ENCODE measurements around the gene RNF114. TPM values are rescaled to one million over a fixed set of nuclear protein-coding genes. Genes with fewer than 3 reads are reported as not detected.

RNF114 gene
- total RNA-seq, 1 donor = 78.5 TPM

DNA sequence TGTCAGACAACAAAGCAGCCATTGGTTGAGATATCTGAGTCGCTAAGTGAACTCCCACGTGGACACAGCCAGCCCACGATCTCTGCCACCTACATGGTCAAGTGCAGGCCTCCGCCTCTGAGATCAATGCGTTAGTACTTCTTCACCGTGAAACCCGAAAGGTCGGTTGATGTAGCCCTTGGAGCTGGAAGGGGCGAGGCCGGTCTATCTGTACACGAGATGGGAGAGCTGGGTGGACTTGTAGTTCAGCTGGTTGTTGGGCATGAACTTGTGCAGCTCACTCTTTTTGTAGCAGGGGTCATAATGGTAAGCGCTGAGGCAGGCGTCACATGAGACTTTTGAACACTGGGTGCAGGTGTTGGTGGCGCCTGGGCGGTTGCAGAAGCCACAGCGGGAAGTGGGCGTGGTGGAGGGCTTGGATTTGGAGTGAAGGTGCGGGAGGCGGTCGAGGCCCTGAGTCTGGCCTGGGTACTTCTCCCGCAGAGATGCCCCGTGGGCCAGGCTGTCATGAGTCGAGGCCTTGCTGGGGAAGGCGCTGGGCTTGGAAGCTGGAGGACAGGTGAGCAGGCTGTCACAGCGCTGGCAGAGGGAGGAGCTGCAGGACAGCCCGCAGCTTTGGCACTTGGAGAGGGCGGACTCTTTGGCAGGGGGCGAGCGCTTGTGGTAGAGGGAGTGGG is 30.6 kb upstream of the RNF114 start:
- no peak for DNase-seq (ENCODE audit: insufficient read length, low spot score, missing footprints)
- Histone ChIP-seq H3K79me2 (ENCODE audit: insufficient read depth, low read length) (peaks cover 45% of the 10 kb centered on the region), H2AFZ (ENCODE audit: low read length) (no peak overlapping the region), H3K27ac (ENCODE audit: low read depth, low read length) (no peak overlapping the region), H3K27me3 (ENCODE audit: insufficient read depth, low read length) (no peaks in the 10 kb centered on the region), H4K20me1 (ENCODE audit: insufficient read depth, low read length) (peaks cover 36% of the 10 kb centered on the region), H3K4me2 (ENCODE audit: insufficient read depth, low read length) (no peak overlapping the region), H3K4me3 (ENCODE audit: insufficient read depth, low read length) (no peak overlapping the region), H3K36me3 (ENCODE audit: insufficient read depth, low read length) (peaks cover 46% of the 10 kb centered on the region), H3K4me1 (ENCODE audit: insufficient read depth, low read length) (no peaks in the 10 kb centered on the region), H3K9me3 (ENCODE audit: low read depth, low read length) (no peaks in the 10 kb centered on the region)
- TF ChIP-seq, protein P1, sequence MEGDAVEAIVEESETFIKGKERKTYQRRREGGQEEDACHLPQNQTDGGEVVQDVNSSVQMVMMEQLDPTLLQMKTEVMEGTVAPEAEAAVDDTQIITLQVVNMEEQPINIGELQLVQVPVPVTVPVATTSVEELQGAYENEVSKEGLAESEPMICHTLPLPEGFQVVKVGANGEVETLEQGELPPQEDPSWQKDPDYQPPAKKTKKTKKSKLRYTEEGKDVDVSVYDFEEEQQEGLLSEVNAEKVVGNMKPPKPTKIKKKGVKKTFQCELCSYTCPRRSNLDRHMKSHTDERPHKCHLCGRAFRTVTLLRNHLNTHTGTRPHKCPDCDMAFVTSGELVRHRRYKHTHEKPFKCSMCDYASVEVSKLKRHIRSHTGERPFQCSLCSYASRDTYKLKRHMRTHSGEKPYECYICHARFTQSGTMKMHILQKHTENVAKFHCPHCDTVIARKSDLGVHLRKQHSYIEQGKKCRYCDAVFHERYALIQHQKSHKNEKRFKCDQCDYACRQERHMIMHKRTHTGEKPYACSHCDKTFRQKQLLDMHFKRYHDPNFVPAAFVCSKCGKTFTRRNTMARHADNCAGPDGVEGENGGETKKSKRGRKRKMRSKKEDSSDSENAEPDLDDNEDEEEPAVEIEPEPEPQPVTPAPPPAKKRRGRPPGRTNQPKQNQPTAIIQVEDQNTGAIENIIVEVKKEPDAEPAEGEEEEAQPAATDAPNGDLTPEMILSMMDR (IDR thresholded peaks at IDR 0.05; ENCODE audit: extremely low read depth, low read depth, low read length) = no peak

GRCh38 chr20:49906101-49906604 is 30.0 kb upstream of the RNF114 start:
- peaks cover 51% of the 10 kb centered on the region for H3K79me2 ChIP-seq (ENCODE audit: insufficient read depth, low read length)
- H4K20me1 ChIP-seq (ENCODE audit: insufficient read depth, low read length) = peaks cover 39% of the 10 kb centered on the region
- DNase-seq (ENCODE audit: insufficient read length, low spot score, missing footprints) = no peak

DNA sequence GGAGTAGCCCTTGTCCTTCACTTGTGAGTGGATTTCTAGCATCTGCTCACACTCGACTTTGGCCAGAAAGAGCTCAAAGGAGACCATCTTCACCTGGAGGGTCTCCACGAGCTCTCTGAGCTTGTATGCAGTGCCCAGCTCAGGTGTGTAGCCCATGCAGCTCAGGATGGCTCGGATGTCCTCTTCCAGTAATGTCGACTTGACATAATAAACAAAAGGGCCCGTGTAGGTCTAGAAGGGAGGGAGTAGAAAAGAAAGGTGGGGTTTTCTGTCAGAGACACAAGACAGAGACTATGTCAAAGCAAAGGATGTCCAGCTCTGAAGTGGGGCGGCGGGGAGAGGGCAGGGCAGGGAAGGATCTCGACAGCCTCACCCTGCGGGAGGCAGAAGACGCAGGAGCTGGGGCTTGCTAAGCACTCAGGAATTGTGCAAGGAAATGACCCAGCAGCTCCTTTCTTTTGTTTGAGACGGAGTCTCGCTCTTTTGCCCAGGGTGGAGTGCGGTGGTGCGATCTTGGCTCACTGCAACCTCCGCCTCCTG is 29.5 kb upstream of the RNF114 start:
- Histone ChIP-seq H3K4me3 (ENCODE audit: insufficient read depth, low read length) (no peak overlapping the region), H2AFZ (ENCODE audit: low read length) (no peak overlapping the region), H3K4me1 (ENCODE audit: insufficient read depth, low read length) (no peaks in the 10 kb centered on the region), H3K27me3 (ENCODE audit: insufficient read depth, low read length) (no peaks in the 10 kb centered on the region), H3K79me2 (ENCODE audit: insufficient read depth, low read length) (peaks cover 55% of the 10 kb centered on the region), H4K20me1 (ENCODE audit: insufficient read depth, low read length) (peaks cover 38% of the 10 kb centered on the region), H3K9me3 (ENCODE audit: low read depth, low read length) (no peaks in the 10 kb centered on the region), H3K36me3 (ENCODE audit: insufficient read depth, low read length) (peaks cover 46% of the 10 kb centered on the region), H3K27ac (ENCODE audit: low read depth, low read length) (no peak overlapping the region), H3K4me2 (ENCODE audit: insufficient read depth, low read length) (no peak overlapping the region)
- no peak for DNase-seq (ENCODE audit: insufficient read length, low spot score, missing footprints)
- TF ChIP-seq, protein P1 (IDR thresholded peaks at IDR 0.05; ENCODE audit: extremely low read depth, low read depth, low read length) = no peak

More at GRCh38 chr20:49906101-49906604, 30.0 kb upstream of the RNF114 start:
- no peaks in the 10 kb centered on the region for H3K9me3 ChIP-seq (ENCODE audit: low read depth, low read length)
- H3K4me3 ChIP-seq (ENCODE audit: insufficient read depth, low read length) = no peak overlapping the region
- H3K36me3 ChIP-seq (ENCODE audit: insufficient read depth, low read length) = peaks cover 46% of the 10 kb centered on the region
- no peak overlapping the region for H2AFZ ChIP-seq (ENCODE audit: low read length)
- TF ChIP-seq, protein P1 (IDR thresholded peaks at IDR 0.05; ENCODE audit: extremely low read depth, low read depth, low read length) = no peak
- no peak overlapping the region for H3K4me2 ChIP-seq (ENCODE audit: insufficient read depth, low read length)
- H3K27me3 ChIP-seq (ENCODE audit: insufficient read depth, low read length) = no peaks in the 10 kb centered on the region
- no peaks in the 10 kb centered on the region for H3K4me1 ChIP-seq (ENCODE audit: insufficient read depth, low read length)
- H3K27ac ChIP-seq (ENCODE audit: low read depth, low read length) = no peak overlapping the region

Measured in osteoblast (primary cell).